ENCODE measurements around the gene SPRED1.

Gene SPRED1

DNA sequence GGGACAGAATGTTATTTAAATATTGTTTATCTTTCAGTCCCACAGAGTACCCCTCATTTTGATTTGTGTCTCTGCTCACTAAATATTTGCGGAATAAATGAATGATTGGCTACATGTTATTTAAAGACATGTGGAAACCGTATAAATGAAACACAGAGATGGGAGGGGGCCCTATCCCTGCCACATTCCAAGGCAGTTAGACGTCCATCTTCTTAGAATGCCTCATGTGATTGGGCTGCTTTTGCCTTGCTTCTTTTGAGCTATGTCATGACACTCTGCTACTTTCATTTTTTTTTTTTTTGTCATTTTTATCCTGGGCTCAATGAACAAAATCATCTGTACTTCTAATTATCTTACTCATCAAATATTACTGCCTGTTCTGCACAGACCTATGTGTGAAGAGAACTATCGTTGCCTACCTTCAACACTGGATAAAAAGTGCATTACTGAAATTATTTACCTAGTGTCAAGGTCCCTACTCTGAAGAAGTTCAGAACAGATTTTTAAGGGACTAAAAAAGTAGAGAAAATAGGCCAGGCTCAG lies 117.4 kb downstream of the SPRED1 start:
- no peak for DNase-seq

DNA sequence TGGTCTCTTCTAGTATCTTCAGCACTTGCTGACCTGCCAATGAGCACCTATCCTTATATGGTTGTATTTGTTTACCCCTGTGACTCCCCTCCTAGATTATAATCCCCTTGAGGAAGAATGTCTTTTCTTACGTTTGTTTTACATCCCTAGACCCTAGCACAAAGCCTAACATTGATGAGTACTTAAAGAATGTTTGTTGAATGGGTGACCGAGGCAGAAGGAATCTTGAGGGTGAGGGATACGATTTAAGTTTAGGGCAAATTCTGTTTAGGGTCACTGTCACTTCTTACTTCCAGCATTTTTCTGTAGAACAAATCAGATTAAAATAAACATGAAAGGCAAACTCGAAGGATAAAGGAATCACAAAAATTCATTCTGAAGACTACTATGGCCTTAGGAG lies 120.4 kb downstream of the SPRED1 start:
- no peak for DNase-seq

DNA sequence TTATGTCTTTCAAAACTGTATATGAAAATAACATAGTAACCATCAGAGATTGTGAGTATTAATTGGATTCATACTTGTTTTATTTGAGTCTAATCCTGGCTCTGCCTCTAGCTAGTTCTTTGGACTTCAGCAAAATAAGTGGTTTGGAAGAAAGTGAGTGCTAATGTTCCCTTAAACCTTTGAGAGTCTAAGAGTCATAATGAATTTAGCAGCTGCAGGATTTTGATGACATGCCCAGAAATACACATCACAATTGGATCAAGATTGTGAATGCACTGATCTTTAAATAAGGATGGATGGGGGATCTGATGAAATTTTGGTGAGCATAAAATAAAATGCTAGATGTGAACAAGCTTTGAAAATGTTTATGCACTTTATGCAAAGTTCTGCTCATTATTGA lies 121.4 kb downstream of the SPRED1 start:
- no peak for DNase-seq

DNA sequence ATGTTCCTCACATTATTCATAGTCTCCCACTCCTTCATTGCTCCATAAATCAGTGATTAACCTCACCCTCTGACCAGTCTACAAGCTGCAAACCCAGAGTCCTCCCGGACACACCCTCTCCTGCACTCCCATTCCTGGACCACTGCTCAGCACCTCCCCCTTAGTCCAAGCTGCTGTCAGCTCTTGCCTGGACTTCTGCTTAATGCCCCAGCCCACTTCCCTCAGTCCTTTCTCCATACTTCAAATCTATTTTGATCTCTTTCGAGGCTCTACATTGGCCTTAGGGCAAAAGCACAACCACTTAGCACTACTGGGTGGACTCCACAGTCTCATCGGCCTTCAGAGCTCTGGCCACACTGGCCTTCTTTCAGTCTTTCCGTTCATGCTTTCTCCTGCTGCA lies 121.9 kb downstream of the SPRED1 start:
- no peak for DNase-seq

DNA sequence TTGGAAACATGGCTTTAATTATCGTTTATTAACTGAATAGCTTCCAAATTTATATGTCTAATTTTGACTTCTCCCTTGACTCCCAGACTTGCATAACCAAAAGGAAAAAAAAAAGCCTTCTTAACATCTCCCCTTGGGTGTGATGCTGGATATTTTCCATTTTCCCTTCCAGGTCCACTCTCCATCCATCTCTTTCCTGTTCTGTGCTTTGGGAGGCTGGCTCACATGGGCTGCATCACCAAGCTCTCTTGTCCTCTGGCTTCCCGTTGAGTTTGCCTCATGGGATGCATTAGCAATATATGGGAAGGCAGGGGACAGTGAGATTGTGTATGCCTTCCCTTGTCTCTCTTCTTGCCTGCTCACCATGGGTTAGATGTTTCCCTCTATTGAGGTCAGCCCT lies 123.4 kb downstream of the SPRED1 start:
- no peak for DNase-seq

DNA sequence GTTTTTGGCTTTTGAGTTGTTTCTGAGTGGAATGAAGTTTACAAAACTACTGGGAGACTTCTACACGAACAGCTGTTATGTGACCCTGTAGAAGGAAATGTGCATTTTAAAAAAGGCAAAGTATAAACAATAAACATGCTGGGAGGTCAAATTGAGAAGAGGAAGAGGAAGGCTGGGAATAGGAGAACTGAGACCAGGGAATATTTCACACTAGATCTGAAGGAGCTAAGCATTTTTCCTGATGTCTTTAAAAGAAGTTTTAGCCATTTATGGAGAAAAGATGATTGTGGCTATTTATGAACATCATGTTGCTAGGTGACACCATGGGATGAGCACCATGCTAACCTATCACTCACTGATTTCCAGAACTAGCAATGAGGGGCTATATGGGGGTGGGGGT lies 125.0 kb downstream of the SPRED1 start:
- DNase-seq: no peak

DNA sequence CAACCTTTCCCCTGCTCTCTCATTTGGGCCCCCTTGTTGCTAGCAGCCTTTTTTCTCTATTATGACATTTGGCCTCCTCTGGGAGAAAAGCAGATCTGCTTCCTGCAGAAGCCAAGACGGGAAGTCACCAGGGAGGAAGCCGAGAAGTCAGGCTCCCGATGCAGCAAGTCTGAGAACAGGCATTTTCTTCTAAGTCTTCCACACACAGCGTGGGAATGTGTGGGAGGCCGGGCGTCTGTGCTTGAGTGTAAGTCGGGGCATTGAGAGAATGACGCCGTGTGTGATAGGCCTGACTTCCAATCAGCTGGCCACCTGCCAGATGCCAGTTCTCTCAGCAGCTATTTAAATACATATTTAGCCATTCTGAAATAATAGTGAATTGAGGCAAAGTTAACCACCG lies 125.5 kb downstream of the SPRED1 start:
- no peak for DNase-seq

DNA sequence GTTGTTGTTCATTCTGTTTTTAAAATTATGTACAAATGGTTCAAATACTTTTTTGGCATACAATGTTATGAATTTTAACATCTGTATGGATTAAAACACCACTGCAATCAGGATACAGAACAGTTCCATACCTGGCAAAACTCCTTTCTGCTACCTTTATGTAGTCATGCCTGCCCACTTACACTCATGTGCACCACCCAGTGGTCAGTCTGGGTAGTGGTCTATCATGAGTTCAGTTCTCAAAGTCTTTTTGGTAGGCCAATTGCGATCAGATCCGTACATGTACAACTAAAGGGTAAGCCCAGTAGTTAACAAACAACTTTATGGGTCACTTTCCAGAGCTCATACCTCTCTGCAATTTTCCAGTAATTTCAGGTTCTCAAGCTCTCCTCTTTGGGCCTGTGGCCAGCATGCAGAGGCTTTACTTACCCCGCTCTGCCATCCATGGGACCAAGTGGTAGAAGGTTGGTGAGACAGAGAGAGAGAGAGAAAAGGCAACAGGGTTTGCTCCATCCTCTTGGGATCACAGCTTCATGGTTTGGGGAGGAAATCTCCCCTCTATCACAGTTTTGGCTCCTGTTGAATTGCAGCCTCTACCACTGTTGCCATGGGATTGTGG lies 137.4 kb downstream of the SPRED1 start:
- DNase-seq: peak; percentile 11 to 36

DNA sequence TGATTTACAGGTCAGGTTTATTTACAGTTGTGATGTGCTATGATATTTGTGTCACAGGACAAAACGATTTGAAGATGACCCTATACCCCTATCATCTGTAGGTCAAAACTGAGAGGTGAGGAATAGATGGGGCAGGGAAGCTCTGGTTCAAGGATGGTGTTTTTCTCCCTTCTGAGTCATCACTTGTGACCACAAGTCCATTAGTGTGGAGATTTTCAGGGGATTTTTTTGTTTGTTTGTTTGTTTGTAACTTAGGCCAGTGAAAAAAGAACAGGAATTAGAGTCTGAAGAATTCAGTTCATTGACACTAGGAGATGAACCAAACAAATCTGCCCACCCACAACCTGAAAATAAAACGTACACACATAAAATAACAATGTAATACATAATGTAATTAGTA lies 138.6 kb downstream of the SPRED1 start:
- no peak for DNase-seq

DNA sequence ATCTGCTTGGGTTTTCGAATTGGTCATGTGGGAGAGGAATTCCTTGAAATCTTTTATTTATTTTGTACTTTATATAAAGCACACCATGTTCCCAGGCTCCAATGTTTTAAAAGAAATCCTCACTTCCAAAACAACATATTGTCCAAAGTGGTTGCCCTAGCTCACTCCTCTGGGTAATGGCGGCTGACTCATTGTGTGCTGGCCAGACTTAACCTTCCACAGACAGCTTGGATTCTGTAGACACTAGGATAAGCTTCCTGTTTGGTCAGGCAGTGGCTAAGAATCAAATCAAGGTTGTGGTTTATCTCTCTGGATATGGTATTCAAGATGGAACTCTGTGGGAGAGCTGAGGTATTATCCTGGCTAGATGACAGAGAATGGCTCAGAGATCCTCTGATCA lies 145.5 kb downstream of the SPRED1 start:
- no peak for DNase-seq

DNA sequence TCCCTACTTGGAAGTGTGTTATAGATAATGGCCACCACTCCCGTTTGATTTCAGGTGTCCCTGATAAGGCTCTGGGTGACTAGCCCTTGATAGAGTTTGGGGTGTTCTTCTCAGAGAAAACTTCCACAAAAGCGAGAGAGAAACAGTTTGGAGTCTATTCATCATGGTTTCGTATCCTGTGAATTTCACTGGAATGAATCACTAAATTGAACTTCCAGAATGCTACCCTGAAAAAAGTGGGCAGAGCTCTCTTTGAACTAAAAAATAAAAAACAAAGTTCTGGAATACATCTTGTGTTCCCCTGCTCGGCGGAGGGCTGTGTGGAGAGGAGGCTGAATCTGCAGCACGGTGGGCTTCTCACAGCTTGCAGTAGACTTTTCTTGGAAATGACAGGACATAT lies 148.5 kb downstream of the SPRED1 start:
- no peak for DNase-seq

DNA sequence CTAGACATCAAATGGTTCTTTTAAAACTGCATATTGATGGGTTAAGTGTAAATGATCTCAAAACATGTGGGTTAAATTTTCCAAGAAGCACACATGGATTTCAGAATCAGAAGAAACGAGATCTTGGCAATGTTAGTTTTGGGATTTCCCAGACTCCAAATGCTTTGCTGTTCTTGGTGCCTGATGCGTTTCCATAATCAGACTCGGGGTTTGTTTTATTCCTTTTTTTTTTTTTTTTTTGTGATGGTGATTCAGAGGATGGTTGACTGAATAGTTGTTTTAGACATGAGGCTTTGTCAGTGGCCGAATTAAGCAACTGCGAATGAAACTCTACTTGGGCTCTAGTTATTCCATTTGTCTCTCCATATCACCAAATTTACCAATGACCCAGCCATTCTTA lies 149.1 kb downstream of the SPRED1 start:
- DNase-seq: no peak

DNA sequence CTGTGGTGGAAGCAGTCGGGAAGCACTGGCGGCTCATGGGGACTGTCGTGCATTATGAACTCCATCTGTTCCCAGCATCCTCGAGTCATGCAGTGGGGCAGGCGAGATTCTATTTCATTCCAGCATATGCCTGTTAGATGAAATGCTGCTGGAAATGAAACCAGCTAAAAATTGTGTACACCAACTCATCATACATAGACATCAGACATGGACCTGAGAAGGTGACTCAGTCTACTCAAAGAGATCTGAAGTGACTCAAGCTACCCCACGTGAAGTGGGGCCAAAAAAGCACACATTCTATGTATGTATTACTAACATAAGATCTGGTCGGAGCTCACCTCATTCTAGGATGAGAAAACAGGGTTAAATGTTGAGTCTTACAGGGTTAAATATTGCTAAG lies 153.8 kb downstream of the SPRED1 start:
- DNase-seq: no peak

Data from NCI-H1930 (cell line).